Activated CD8-positive, alpha-beta memory T cell treated with anti-CD3 and anti-CD28 coated beads for 1 hour (primary cell): Measurements from ENCODE around the gene REXO1.
"Not testable (repeated sequence)": the region's sequence is repeated elsewhere in the genome, so short reads cannot be mapped to it uniquely, and the experiment has no call there.

ENCODE experiments used
- DNase-seq, 2 donors: peaks; one replicate each; pipeline ENCODE4 v3.0.0-alpha.2; 2020; ENCODE audit warnings: low read depth in 1 of 2; ENCODE audit errors: extremely low read depth in 1 of 2

Gene REXO1

DNA sequence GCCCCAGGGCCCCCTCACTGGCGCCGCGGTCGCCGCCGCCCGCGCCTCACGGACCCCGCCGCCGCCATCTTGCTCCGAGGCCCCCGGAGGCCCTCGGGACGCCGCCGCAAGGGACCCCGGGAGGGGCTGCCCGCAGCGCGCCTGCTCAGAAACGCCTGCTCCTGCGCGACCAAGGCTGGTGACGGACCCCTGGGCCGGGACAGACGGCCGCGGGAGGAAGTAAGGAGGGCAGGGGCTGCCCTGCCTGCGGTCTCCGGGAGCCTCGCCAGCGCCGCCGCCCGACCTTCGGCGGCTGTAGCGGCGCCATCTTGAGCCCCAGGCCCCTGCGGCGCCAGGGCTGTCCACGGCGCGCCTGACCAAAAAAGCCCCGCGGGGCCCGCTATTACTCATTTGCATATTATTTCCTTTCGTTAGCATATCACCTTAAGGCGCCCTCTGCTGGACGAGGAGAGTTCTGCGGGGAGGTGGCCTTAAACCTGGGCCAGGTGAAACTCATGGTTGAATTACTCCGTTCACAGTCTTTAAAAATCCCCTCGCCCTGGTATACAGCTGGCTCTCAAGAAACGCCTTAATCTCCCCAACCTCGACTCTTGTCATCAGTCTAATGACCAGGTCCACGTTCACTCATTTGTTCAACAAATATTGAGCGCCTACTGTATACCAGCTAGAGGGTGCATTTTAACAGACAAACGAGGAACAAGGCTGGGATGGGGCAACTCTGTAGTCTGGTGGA, at the start of gene REXO1:
Gene REXO1 (minus strand): TSS at position 85 of the 733 bp plus-strand sequence. CDS start 125 bp downstream, outside the sequence.
- DNase-seq = peak; percentile 96

GRCh38 chr19:1896508-1896907, 48.2 kb upstream of the REXO1 start:
- no peak for DNase-seq

DNA sequence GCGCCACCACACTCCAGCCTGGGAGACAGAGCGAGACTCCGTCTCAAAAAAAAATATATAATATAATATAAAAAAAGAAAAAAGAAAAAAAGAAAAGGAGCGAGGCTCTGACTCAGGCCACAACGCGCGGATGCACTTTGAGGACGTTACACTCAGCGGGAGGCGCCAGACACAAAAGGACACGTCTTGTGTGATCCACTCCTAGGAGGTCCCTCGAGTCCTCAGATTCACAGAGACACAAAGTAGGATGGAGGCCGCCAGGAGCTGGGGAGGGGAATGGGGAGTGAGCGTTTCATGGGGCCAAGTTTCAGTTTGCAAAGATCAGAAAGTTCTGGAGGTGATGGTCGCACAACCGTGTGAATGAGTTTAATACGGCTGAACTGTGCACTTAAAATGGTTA, 45.5 kb upstream of the REXO1 start:
- DNase-seq = no peak

DNA sequence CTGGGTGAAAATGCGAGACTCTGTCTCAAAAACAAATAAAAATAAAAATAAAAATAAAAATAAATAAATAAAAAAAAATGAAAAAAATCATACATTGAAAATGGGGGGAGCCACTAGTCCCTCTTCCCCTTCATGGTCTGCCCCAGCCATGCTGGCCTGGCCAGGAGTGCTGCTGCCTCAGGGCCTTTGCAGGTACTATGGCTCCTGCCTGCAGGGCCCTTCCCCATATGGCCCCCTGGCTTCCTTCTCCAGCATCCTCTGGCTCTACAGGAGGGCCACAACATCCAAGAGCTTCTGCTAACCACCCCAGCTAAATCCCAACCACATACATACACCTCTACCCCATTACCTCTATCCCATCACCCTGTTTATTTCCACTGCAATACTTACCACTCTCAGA, 41.6 kb upstream of the REXO1 start:
- DNase-seq = no peak

- DNase-seq = no peak
These were observed 40.1 kb upstream of the REXO1 start for GRCh38 chr19:1888385-1888784.

- not testable (repeated sequence) for DNase-seq
These were observed 38.1 kb upstream of the REXO1 start for GRCh38 chr19:1886360-1886759.

GRCh38 chr19:1885398-1886119, 37.3 kb upstream of the REXO1 start, which contains the start of gene ABHD17A:
ABHD17A (minus strand) TSS chr19:1885496; CDS start chr19:1881566, 3,930 bp downstream.
- DNase-seq = peak; percentile 89 to 95

GRCh38 chr19:1884719-1885334, 36.5 kb upstream of the REXO1 start:
- no peak for DNase-seq

DNA sequence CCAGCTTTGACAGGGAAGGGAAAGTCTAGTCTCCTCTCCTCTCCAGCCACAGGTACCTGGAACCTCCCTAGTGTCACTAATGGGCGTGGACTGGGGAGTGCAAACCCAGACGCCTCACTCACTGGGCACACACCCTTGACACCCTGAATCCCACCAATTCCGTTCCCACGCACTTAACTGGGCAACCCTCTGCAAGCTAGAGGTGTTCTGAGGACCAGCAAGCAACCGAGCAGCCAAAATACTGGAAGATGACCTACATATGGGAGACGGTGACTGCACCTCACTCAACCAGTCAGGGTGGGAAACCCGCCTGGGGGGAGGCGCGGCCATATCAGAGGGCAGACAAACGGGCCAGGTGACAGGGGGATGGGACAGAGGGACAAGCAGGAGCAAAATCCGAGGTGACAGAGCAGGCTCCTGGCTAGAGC, 36.0 kb upstream of the REXO1 start:
- no peak for DNase-seq

- DNase-seq = no peak
These were observed 35.5 kb upstream of the REXO1 start for GRCh38 chr19:1883784-1884183.

- no peak for DNase-seq
These were observed 34.8 kb upstream of the REXO1 start for GRCh38 chr19:1882786-1883692.

DNA sequence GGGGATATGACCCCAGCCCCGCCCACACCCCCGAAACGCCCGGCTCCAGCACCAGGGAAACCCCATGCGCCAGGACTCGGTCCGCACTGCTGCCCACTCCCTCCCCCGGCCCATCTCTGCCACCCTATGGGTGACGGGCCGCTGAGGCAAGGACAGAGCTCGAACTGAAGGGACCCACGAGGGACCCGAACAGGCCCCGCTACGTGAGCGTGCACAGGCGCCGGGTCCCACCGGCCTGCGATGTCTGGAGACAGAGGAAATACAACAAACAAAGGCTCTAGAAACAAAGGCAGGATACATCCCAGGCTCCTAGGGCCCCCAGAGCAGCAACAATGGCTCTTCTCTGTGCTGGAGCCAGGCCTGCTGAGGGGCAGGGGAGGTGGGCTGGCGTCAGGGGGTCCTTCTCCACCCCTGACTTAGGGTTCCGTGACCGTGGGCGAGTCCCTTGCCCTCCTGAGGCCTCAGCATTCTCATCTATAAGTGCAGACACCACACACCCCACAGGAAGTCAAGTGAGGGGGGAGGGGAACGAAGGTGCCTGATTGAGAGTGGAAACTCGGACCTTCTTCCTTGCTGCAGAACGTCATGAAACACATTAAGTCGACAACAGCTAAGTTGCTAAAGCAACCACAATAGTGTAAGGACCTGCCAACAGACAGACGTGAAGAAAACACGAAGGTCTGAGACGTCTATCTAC, 34.0 kb upstream of the REXO1 start:
- DNase-seq = peak; percentile 58 to 76

- not testable (repeated sequence) for DNase-seq
These were observed 33.3 kb upstream of the REXO1 start for GRCh38 chr19:1881393-1882088.

- DNase-seq = no peak
These were observed 32.5 kb upstream of the REXO1 start for GRCh38 chr19:1880611-1881392.

- not testable (repeated sequence) for DNase-seq
These were observed 31.7 kb upstream of the REXO1 start for GRCh38 chr19:1879982-1880381.

- not testable (repeated sequence) for DNase-seq
These were observed 30.3 kb upstream of the REXO1 start for GRCh38 chr19:1878583-1878982.

DNA sequence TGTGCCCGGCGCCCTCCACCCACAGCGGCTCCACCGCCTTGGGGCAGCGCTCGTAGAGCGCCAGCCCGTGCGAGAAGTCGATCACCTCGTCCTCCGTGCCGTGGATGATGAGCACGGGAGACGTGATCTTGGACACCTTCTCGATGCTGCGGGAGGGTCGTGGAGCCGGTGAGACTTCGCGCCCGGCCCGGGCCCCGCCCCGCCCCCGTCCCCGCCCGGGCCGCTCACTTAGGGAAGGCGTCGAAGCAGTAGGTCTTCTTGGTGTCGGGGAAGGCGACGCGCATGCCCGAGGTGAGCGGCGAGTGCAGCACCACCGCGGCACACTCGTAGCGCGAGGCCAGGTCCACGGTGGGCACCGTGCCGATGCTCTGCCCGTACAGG, 29.0 kb upstream of the REXO1 start:
- DNase-seq = not testable (repeated sequence)

DNA sequence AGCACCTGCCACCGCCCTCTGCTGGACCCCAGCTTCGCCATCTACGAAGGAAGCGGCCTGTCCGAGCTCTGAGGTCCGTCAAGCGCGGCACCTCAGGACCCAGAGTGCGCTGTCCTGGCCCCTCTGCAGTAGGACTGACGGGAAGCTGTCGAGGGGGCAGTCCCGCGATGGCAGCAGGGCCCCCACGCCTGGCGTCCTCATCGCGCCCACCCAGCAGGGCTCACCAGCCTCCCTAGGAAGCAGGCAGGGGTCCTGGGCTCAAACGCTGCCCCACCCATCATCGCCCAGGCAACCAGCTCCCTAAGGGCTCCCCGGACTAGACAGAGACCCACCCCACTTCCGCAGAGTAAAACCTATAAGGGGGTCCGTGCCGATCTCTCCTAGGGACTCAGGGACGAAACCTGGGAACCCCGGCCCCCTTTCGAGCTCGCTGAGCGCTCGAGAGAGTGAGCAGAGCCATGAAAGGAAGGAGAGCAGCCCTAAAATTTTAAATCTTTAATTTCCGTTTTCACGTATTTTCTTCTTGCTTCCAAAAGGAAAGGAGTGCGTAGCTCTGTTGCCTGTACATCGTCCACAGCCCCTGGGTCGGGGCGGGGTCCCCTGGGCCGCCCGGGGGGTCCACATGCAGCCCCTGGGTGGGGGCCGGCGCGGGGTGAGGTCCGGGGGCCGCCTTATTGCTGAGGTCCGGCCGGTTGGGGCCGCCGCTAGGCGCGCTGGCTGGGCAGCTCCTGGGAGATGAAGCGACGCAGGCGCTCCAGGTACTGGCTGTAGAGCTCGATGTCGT, 28.4 kb upstream of the REXO1 start:
- not testable (repeated sequence) for DNase-seq
